Common myeloid progenitor, CD34-positive (primary cell): ENCODE measurements around the gene CDC40.
A peak's percentile ranks its signal among the peaks of the same experiment; 100 is the strongest.

Experiments
- CTCF ChIA-PET: fragments of 350-600 bp; sonication (Branson Sonifier 250); formaldehyde crosslinking; loops from one replicate; lab custom pipeline; 2021; ENCODE audit warnings: antibody characterized with exemption; lab: Charles Lee
- POLR2A ChIA-PET: fragments of 350-600 bp; sonication (Branson Sonifier 250); formaldehyde crosslinking; loops from one replicate; lab custom pipeline; 2021; ENCODE audit warnings: antibody characterized with exemption; lab: Charles Lee
- DNase-seq, 3 donors: peaks; one replicate each; pipeline versions ENCODE4 v3.0.0 to v3.0.0-alpha.2; 2013
- H3K27ac ChIP-seq, 2 experiments: 1 replicate in 1 of 2; 2 replicates in 1 of 2; pipeline ENCODE4 v1.7.0; 2013; ENCODE audit warnings: inconsistent platforms in 2 of 2, low read length in 2 of 2, mild to moderate bottlenecking in 2 of 2, low read depth in 1 of 2, moderate library complexity in 1 of 2; ENCODE audit not compliant: severe bottlenecking in 2 of 2, insufficient read depth in 1 of 2, poor library complexity in 1 of 2
- H3K27me3 ChIP-seq, 5 experiments: replicated peaks in 2 of 5; 1 replicate in 3 of 5; 2 replicates in 2 of 5; pipeline versions ENCODE4 v1.6.1 to v1.7.0; 2013; ENCODE audit warnings: low read length in 4 of 5, mild to moderate bottlenecking in 2 of 5, moderate library complexity in 2 of 5, inconsistent platforms in 1 of 5; ENCODE audit not compliant: insufficient read depth in 5 of 5, control insufficient read depth in 4 of 5
- H3K36me3 ChIP-seq, 4 experiments: 1 replicate in 2 of 4; 2 replicates in 2 of 4; pipeline versions ENCODE4 v1.6.1 to v1.7.0; 2013; ENCODE audit warnings: low read length in 3 of 4, control low read depth in 1 of 4, mild to moderate bottlenecking in 1 of 4; ENCODE audit not compliant: control insufficient read depth in 4 of 4, insufficient read depth in 4 of 4
- H3K4me1 ChIP-seq, 4 experiments: 1 replicate in 3 of 4; 2 replicates in 1 of 4; pipeline versions ENCODE4 v1.6.1 to v1.7.1; 2013; ENCODE audit warnings: low read length in 3 of 4, mild to moderate bottlenecking in 3 of 4, control low read depth in 1 of 4, inconsistent platforms in 1 of 4, moderate library complexity in 1 of 4; ENCODE audit not compliant: control insufficient read depth in 4 of 4, insufficient read depth in 4 of 4; ENCODE audit errors: control extremely low read depth in 1 of 4
- H3K4me3 ChIP-seq, 7 experiments: 1 replicate in 4 of 7; 2 replicates in 3 of 7; pipeline versions ENCODE4 v1.5.1 to v1.7.0; 2013; ENCODE audit warnings: mild to moderate bottlenecking in 7 of 7, low read length in 6 of 7, moderate library complexity in 6 of 7, inconsistent platforms in 2 of 7, low read depth in 2 of 7, control low read depth in 1 of 7; ENCODE audit not compliant: insufficient read depth in 4 of 7, control insufficient read depth in 1 of 7; ENCODE audit errors: extremely low read depth in 1 of 7
- H3K9me3 ChIP-seq, 5 experiments: 1 replicate in 4 of 5; 2 replicates in 1 of 5; pipeline versions ENCODE4 v1.6.1 to v1.7.1; 2013; ENCODE audit warnings: low read length in 4 of 5, mild to moderate bottlenecking in 2 of 5, inconsistent platforms in 1 of 5, low read depth in 1 of 5, moderate library complexity in 1 of 5; ENCODE audit not compliant: control insufficient read depth in 4 of 5, insufficient read depth in 2 of 5; ENCODE audit errors: control extremely low read depth in 1 of 5
- WGBS: methylation state at CpG from one replicate; pipeline ENCODE4 v1.1.5; 2013; ENCODE audit not compliant: insufficient coverage; 5-methylcytosine and 5-hydroxymethylcytosine counted together

Gene CDC40

GRCh38 chr6:110183292-110183885 lies 3.2 kb downstream of the CDC40 start:
- DNase-seq: no peak
- WGBS: 89% methylated on average over 3 of the region's 5 CpGs
- POLR2A ChIA-PET: no interaction called here
- no peaks in the 10 kb centered on the region for H3K27me3 ChIP-seq
- H3K36me3 ChIP-seq: peaks cover 0 to 7% (median 3%) of the 10 kb centered on the region in 4 experiments
- H3K9me3 ChIP-seq: no peaks in the 10 kb centered on the region
- peak overlapping the region in 1 of 2 experiments; percentile 51 for H3K27ac ChIP-seq
- CTCF ChIA-PET: interaction anchor here (0.6 to 1.8 kb wide), 3 partner anchors 12 to 207 kb away, joined by 3 to 7 read pairs (median 3); no protein-coding TSS in a partner anchor
- peaks cover 13 to 34% (median 27%) of the 10 kb centered on the region in 4 experiments for H3K4me1 ChIP-seq
- H3K4me3 ChIP-seq: peak overlapping the region in 1 of 7 experiments; percentile 36

- CTCF ChIA-PET: interaction anchor here (1.0 kb wide), 1 partner anchor 11 kb away, joined by 3 read pairs; no protein-coding TSS in a partner anchor
- Histone ChIP-seq H3K27ac (no peak overlapping the region), H3K4me1 (peaks cover 10 to 32% (median 24%) of the 10 kb centered on the region in 4 experiments), H3K27me3 (no peaks in the 10 kb centered on the region), H3K36me3 (peaks cover 0 to 7% (median 3%) of the 10 kb centered on the region in 4 experiments), H3K4me3 (no peak overlapping the region), H3K9me3 (no peaks in the 10 kb centered on the region)
- WGBS: 100% methylated on average over 2 of the region's 3 CpGs
- POLR2A ChIA-PET: no interaction called here
- no peak for DNase-seq
Observed at GRCh38 chr6:110185879-110186278, 5.7 kb downstream of the CDC40 start.

- no peaks in the 10 kb centered on the region for H3K9me3 ChIP-seq
- H3K27ac ChIP-seq: no peak overlapping the region
- CTCF ChIA-PET: interaction anchor here (1.1 to 3.0 kb wide), 2 partner anchors 8 to 10 kb away, joined by 3 to 7 read pairs; partner anchors contain the start of gene CDC40
- H3K4me3 ChIP-seq: no peak overlapping the region
- H3K36me3 ChIP-seq: peaks cover 0 to 7% (median 3%) of the 10 kb centered on the region in 4 experiments
- H3K4me1 ChIP-seq: peaks cover 0 to 14% (median 9%) of the 10 kb centered on the region in 4 experiments
- DNase-seq: peak in 1 of 3 donors; percentile 19
- no peaks in the 10 kb centered on the region for H3K27me3 ChIP-seq
- POLR2A ChIA-PET: no interaction called here
Observed at GRCh38 chr6:110188791-110189190, 8.6 kb downstream of the CDC40 start.

GRCh38 chr6:110190726-110191125 lies 10.5 kb downstream of the CDC40 start:
- 100% methylated on average over 3 of the region's 6 CpGs for WGBS
- ChIA-PET CTCF (interaction anchor here (3.0 kb wide), 1 partner anchor 10 kb away, joined by 7 read pairs; the partner anchor contains the start of gene CDC40), POLR2A (no interaction called here)

GRCh38 chr6:110191477-110191876 lies 11.2 kb downstream of the CDC40 start:
- ChIA-PET POLR2A (no interaction called here), CTCF (interaction anchor here (3.0 kb wide), 1 partner anchor 11 kb away, joined by 7 read pairs; the partner anchor contains the start of gene CDC40)
- peak overlapping the region in 1 of 2 experiments; percentile 47 for H3K27ac ChIP-seq
- WGBS: 33% methylated on average over 1 of the region's 2 CpGs
- no peaks in the 10 kb centered on the region for H3K9me3 ChIP-seq
- no peak overlapping the region for H3K4me3 ChIP-seq
- peaks cover 3 to 13% (median 9%) of the 10 kb centered on the region in 4 experiments for H3K36me3 ChIP-seq
- H3K4me1 ChIP-seq: peaks cover 0 to 12% (median 6%) of the 10 kb centered on the region in 4 experiments
- no peak for DNase-seq
- H3K27me3 ChIP-seq: no peaks in the 10 kb centered on the region

More at GRCh38 chr6:110190726-110191125, 10.5 kb downstream of the CDC40 start:
- Histone ChIP-seq H3K27ac (no peak overlapping the region), H3K4me3 (no peak overlapping the region), H3K27me3 (no peaks in the 10 kb centered on the region), H3K36me3 (peaks cover 3 to 13% (median 9%) of the 10 kb centered on the region in 4 experiments), H3K9me3 (no peaks in the 10 kb centered on the region), H3K4me1 (peaks cover 0 to 12% (median 8%) of the 10 kb centered on the region in 4 experiments)
- DNase-seq: no peak

GRCh38 chr6:110195639-110196038 lies 15.4 kb downstream of the CDC40 start:
- Histone ChIP-seq H3K36me3 (peaks cover 3 to 16% (median 12%) of the 10 kb centered on the region in 4 experiments), H3K4me3 (no peak overlapping the region), H3K27ac (no peak overlapping the region), H3K27me3 (no peaks in the 10 kb centered on the region), H3K9me3 (no peaks in the 10 kb centered on the region), H3K4me1 (peaks cover 0 to 15% (median 6%) of the 10 kb centered on the region in 4 experiments)
- CTCF ChIA-PET: interaction anchor here (0.6 to 1.4 kb wide), 3 partner anchors 10 to 732 kb away, joined by 3 to 5 read pairs (median 3); no protein-coding TSS in a partner anchor
- no peak for DNase-seq
- WGBS: 100% methylated on average over 3 of the region's 4 CpGs
- POLR2A ChIA-PET: no interaction called here

GRCh38 chr6:110196874-110197273 lies 16.6 kb downstream of the CDC40 start:
- Histone ChIP-seq H3K27me3 (no peaks in the 10 kb centered on the region), H3K9me3 (no peaks in the 10 kb centered on the region), H3K36me3 (peaks cover 3 to 16% (median 11%) of the 10 kb centered on the region in 4 experiments), H3K4me3 (no peak overlapping the region), H3K4me1 (peaks cover 0 to 9% (median 2%) of the 10 kb centered on the region in 4 experiments), H3K27ac (no peak overlapping the region)
- CTCF ChIA-PET: no interaction called here
- POLR2A ChIA-PET: no interaction called here
- no peak for DNase-seq
- no CpG with 5 or more reads among the region's 1 CpG for WGBS
